ENCODE data around the gene PPP1R9A.

The PPP1R9A gene

DNA sequence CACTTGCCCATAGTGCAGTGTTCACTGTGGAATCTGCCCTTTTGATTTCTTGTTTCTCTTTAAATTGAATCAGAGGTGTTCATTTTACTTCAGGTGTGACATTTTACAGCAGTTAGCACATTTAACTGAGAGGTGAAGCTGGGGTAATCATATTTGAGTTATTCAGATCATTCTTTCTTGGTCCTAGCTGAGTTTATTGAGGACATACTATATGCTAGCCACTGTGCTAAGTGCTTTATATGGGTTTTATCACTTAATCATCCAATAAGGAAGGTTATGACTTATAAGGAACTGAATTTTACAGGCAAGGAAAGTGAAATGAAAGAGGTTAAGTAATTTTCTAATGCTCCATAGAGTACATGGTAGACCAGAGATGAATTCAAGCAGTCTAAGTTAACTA, 337.2 kb downstream of the PPP1R9A start:
- no peaks in the 10 kb centered on the region for H3K27me3 ChIP-seq (ENCODE audit: control insufficient read depth in 1 of 2, insufficient read depth in 2 of 2, low read length in 2 of 2)
- no peak overlapping the region for H3K4me3 ChIP-seq (ENCODE audit: low read depth in 1 of 2, low read length in 2 of 2)

DNA sequence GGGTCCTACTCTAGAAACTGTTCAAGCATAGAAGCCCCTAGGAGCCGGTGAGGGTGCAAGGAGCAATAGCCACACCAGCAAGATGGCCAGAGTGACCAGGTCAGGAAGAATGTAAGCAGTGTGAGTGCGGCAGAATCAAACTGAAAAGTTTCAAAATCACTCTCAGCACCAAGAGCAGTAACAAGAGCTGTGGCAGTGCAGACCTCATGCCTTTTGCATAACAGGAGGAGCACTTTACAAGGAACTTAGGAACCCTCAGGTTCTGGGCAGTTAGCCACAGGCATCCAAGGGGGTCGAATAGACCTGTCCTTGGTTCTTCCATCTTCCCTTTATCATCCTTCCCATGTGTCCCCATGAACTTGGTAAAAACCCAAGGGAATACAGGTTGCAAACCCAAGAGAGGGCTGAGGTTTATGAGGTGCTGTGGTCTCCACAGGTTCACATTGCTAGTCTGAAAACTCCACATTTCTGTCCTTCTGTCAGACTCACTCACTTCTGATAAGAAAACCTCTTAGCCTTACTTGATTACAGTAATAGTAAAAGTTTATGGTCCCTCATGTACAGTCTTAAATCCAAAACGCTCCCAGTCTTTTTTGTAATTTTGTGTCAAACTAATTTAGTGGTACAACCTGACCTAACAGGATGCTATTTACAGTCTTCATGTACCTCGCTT, 338.6 kb downstream of the PPP1R9A start:
- no peak overlapping the region for H3K4me3 ChIP-seq (ENCODE audit: low read depth in 1 of 2, low read length in 2 of 2)
- H3K27ac ChIP-seq (ENCODE audit: low read depth, low read length) = no peak overlapping the region
- H3K4me1 ChIP-seq (ENCODE audit: control insufficient read depth in 1 of 2, insufficient read depth in 2 of 2, low read length in 2 of 2) = no peaks in the 10 kb centered on the region
- no peak overlapping the region for H3K9ac ChIP-seq (ENCODE audit: low read depth in 1 of 2, low read length in 2 of 2)
- H3K36me3 ChIP-seq (ENCODE audit: control insufficient read depth in 1 of 2, insufficient read depth in 2 of 2, low read length in 2 of 2) = no peaks in the 10 kb centered on the region
- no peaks in the 10 kb centered on the region for H3K27me3 ChIP-seq (ENCODE audit: control insufficient read depth in 1 of 2, insufficient read depth in 2 of 2, low read length in 2 of 2)
- H3K9me3 ChIP-seq (ENCODE audit: control insufficient read depth in 1 of 2, low read length in 2 of 2) = no peaks in the 10 kb centered on the region

More for the DNA sequence above, 337.2 kb downstream of the PPP1R9A start:
- no peaks in the 10 kb centered on the region for H3K4me1 ChIP-seq (ENCODE audit: control insufficient read depth in 1 of 2, insufficient read depth in 2 of 2, low read length in 2 of 2)
- no peak overlapping the region for H3K27ac ChIP-seq (ENCODE audit: low read depth, low read length)
- H3K36me3 ChIP-seq (ENCODE audit: control insufficient read depth in 1 of 2, insufficient read depth in 2 of 2, low read length in 2 of 2) = no peaks in the 10 kb centered on the region
- no peak overlapping the region for H3K9ac ChIP-seq (ENCODE audit: low read depth in 1 of 2, low read length in 2 of 2)
- no peaks in the 10 kb centered on the region for H3K9me3 ChIP-seq (ENCODE audit: control insufficient read depth in 1 of 2, low read length in 2 of 2)

GRCh38 chr7:95246831-95247370, 339.5 kb downstream of the PPP1R9A start:
- Histone ChIP-seq H3K27me3 (ENCODE audit: control insufficient read depth in 1 of 2, insufficient read depth in 2 of 2, low read length in 2 of 2) (no peaks in the 10 kb centered on the region), H3K36me3 (ENCODE audit: control insufficient read depth in 1 of 2, insufficient read depth in 2 of 2, low read length in 2 of 2) (no peaks in the 10 kb centered on the region), H3K4me1 (ENCODE audit: control insufficient read depth in 1 of 2, insufficient read depth in 2 of 2, low read length in 2 of 2) (no peaks in the 10 kb centered on the region), H3K4me3 (ENCODE audit: low read depth in 1 of 2, low read length in 2 of 2) (no peak overlapping the region), H3K9me3 (ENCODE audit: control insufficient read depth in 1 of 2, low read length in 2 of 2) (no peaks in the 10 kb centered on the region), H3K27ac (ENCODE audit: low read depth, low read length) (no peak overlapping the region), H3K9ac (ENCODE audit: low read depth in 1 of 2, low read length in 2 of 2) (no peak overlapping the region)

GRCh38 chr7:95250571-95250970, 343.2 kb downstream of the PPP1R9A start:
- Histone ChIP-seq H3K27ac (ENCODE audit: low read depth, low read length) (no peak overlapping the region), H3K36me3 (ENCODE audit: control insufficient read depth in 1 of 2, insufficient read depth in 2 of 2, low read length in 2 of 2) (no peaks in the 10 kb centered on the region), H3K4me1 (ENCODE audit: control insufficient read depth in 1 of 2, insufficient read depth in 2 of 2, low read length in 2 of 2) (no peaks in the 10 kb centered on the region), H3K9ac (ENCODE audit: low read depth in 1 of 2, low read length in 2 of 2) (no peak overlapping the region), H3K9me3 (ENCODE audit: control insufficient read depth in 1 of 2, low read length in 2 of 2) (no peaks in the 10 kb centered on the region), H3K4me3 (ENCODE audit: low read depth in 1 of 2, low read length in 2 of 2) (no peak overlapping the region), H3K27me3 (ENCODE audit: control insufficient read depth in 1 of 2, insufficient read depth in 2 of 2, low read length in 2 of 2) (no peaks in the 10 kb centered on the region)

DNA sequence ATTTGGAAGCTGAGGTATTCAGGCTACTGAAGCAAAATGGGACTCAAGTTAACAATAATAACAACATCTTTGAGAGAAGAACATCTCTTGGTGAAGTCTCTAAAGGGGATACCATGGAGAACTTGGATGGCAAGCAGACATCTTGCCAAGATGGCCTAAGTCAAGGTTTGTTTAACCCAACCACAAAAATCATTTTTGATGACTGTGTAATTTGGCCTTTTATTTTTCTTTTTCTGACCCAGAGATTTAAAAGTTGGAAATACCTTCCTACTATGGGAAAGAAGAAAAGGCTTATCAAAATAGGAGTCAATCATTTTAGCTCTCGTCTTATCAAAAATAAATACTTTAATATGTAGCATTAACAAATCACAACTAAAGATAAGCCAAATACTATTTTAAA, 344.6 kb downstream of the PPP1R9A start:
- no peaks in the 10 kb centered on the region for H3K36me3 ChIP-seq (ENCODE audit: control insufficient read depth in 1 of 2, insufficient read depth in 2 of 2, low read length in 2 of 2)

GRCh38 chr7:95253986-95254385, 346.6 kb downstream of the PPP1R9A start:
- H3K36me3 ChIP-seq (ENCODE audit: control insufficient read depth in 1 of 2, insufficient read depth in 2 of 2, low read length in 2 of 2) = no peaks in the 10 kb centered on the region
- H3K9me3 ChIP-seq (ENCODE audit: control insufficient read depth in 1 of 2, low read length in 2 of 2) = no peaks in the 10 kb centered on the region
- no peak overlapping the region for H3K27ac ChIP-seq (ENCODE audit: low read depth, low read length)
- no peaks in the 10 kb centered on the region for H3K4me1 ChIP-seq (ENCODE audit: control insufficient read depth in 1 of 2, insufficient read depth in 2 of 2, low read length in 2 of 2)
- H3K27me3 ChIP-seq (ENCODE audit: control insufficient read depth in 1 of 2, insufficient read depth in 2 of 2, low read length in 2 of 2) = no peaks in the 10 kb centered on the region
- H3K9ac ChIP-seq (ENCODE audit: low read depth in 1 of 2, low read length in 2 of 2) = no peak overlapping the region
- H3K4me3 ChIP-seq (ENCODE audit: low read depth in 1 of 2, low read length in 2 of 2) = no peak overlapping the region

More for the DNA sequence above, 344.6 kb downstream of the PPP1R9A start:
- Histone ChIP-seq H3K4me1 (ENCODE audit: control insufficient read depth in 1 of 2, insufficient read depth in 2 of 2, low read length in 2 of 2) (no peaks in the 10 kb centered on the region), H3K9me3 (ENCODE audit: control insufficient read depth in 1 of 2, low read length in 2 of 2) (no peaks in the 10 kb centered on the region), H3K27ac (ENCODE audit: low read depth, low read length) (no peak overlapping the region), H3K4me3 (ENCODE audit: low read depth in 1 of 2, low read length in 2 of 2) (no peak overlapping the region), H3K9ac (ENCODE audit: low read depth in 1 of 2, low read length in 2 of 2) (no peak overlapping the region), H3K27me3 (ENCODE audit: control insufficient read depth in 1 of 2, insufficient read depth in 2 of 2, low read length in 2 of 2) (no peaks in the 10 kb centered on the region)

GRCh38 chr7:95255691-95256090, 348.3 kb downstream of the PPP1R9A start:
- Histone ChIP-seq H3K9me3 (ENCODE audit: control insufficient read depth in 1 of 2, low read length in 2 of 2) (no peaks in the 10 kb centered on the region), H3K9ac (ENCODE audit: low read depth in 1 of 2, low read length in 2 of 2) (no peak overlapping the region), H3K4me1 (ENCODE audit: control insufficient read depth in 1 of 2, insufficient read depth in 2 of 2, low read length in 2 of 2) (no peaks in the 10 kb centered on the region), H3K4me3 (ENCODE audit: low read depth in 1 of 2, low read length in 2 of 2) (no peak overlapping the region), H3K27ac (ENCODE audit: low read depth, low read length) (no peak overlapping the region), H3K36me3 (ENCODE audit: control insufficient read depth in 1 of 2, insufficient read depth in 2 of 2, low read length in 2 of 2) (no peaks in the 10 kb centered on the region), H3K27me3 (ENCODE audit: control insufficient read depth in 1 of 2, insufficient read depth in 2 of 2, low read length in 2 of 2) (no peaks in the 10 kb centered on the region)

GRCh38 chr7:95261895-95262415, 354.6 kb downstream of the PPP1R9A start:
- no peaks in the 10 kb centered on the region for H3K27me3 ChIP-seq (ENCODE audit: control insufficient read depth in 1 of 2, insufficient read depth in 2 of 2, low read length in 2 of 2)
- no peak overlapping the region for H3K9ac ChIP-seq (ENCODE audit: low read depth in 1 of 2, low read length in 2 of 2)
- H3K4me1 ChIP-seq (ENCODE audit: control insufficient read depth in 1 of 2, insufficient read depth in 2 of 2, low read length in 2 of 2) = no peaks in the 10 kb centered on the region
- no peak overlapping the region for H3K27ac ChIP-seq (ENCODE audit: low read depth, low read length)
- no peak overlapping the region for H3K4me3 ChIP-seq (ENCODE audit: low read depth in 1 of 2, low read length in 2 of 2)
- H3K9me3 ChIP-seq (ENCODE audit: control insufficient read depth in 1 of 2, low read length in 2 of 2) = no peaks in the 10 kb centered on the region
- no peaks in the 10 kb centered on the region for H3K36me3 ChIP-seq (ENCODE audit: control insufficient read depth in 1 of 2, insufficient read depth in 2 of 2, low read length in 2 of 2)

GRCh38 chr7:95262875-95263274, 355.5 kb downstream of the PPP1R9A start:
- no peaks in the 10 kb centered on the region for H3K4me1 ChIP-seq (ENCODE audit: control insufficient read depth in 1 of 2, insufficient read depth in 2 of 2, low read length in 2 of 2)
- H3K9ac ChIP-seq (ENCODE audit: low read depth in 1 of 2, low read length in 2 of 2) = no peak overlapping the region
- no peaks in the 10 kb centered on the region for H3K9me3 ChIP-seq (ENCODE audit: control insufficient read depth in 1 of 2, low read length in 2 of 2)
- no peak overlapping the region for H3K27ac ChIP-seq (ENCODE audit: low read depth, low read length)
- no peaks in the 10 kb centered on the region for H3K36me3 ChIP-seq (ENCODE audit: control insufficient read depth in 1 of 2, insufficient read depth in 2 of 2, low read length in 2 of 2)
- no peaks in the 10 kb centered on the region for H3K27me3 ChIP-seq (ENCODE audit: control insufficient read depth in 1 of 2, insufficient read depth in 2 of 2, low read length in 2 of 2)
- no peak overlapping the region for H3K4me3 ChIP-seq (ENCODE audit: low read depth in 1 of 2, low read length in 2 of 2)

DNA sequence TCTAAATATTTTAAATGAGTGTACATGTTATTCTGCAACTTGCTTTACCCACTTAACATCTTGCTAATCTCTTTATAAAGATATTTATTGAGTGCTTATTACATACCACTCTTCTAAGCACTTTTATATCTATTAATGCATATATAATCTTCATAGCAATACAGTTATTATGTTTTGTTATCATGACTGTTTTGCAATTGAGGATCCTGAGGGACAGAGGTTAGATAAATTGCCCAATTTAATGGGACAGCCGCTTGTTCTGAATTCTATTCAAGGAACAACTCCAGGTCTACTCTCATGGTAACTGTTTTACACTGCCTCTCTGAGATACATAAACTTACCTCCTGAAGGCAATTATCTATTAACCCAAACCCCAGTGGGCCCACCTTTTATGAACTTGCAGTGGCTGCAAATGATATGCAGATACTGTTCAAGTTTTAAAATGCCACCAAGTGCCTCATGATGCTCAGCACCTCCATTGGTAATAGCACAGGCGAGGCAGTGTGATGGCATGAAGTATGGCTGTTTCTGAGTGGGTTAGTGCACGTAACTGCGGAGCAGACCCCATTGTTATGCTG, 356.5 kb downstream of the PPP1R9A start:
- Histone ChIP-seq H3K9me3 (ENCODE audit: control insufficient read depth in 1 of 2, low read length in 2 of 2) (no peaks in the 10 kb centered on the region), H3K27ac (ENCODE audit: low read depth, low read length) (no peak overlapping the region), H3K9ac (ENCODE audit: low read depth in 1 of 2, low read length in 2 of 2) (no peak overlapping the region), H3K4me3 (ENCODE audit: low read depth in 1 of 2, low read length in 2 of 2) (no peak overlapping the region), H3K4me1 (ENCODE audit: control insufficient read depth in 1 of 2, insufficient read depth in 2 of 2, low read length in 2 of 2) (no peaks in the 10 kb centered on the region), H3K27me3 (ENCODE audit: control insufficient read depth in 1 of 2, insufficient read depth in 2 of 2, low read length in 2 of 2) (no peaks in the 10 kb centered on the region), H3K36me3 (ENCODE audit: control insufficient read depth in 1 of 2, insufficient read depth in 2 of 2, low read length in 2 of 2) (no peaks in the 10 kb centered on the region)

Data from duodenal mucosa (tissue), 2 donors.